HG03039 (cell line): ENCODE results near the gene NHS.

Source experiments
- ATAC-seq: cut with Tn5 transposase; IDR thresholded peaks from one replicate; pipeline ENCODE4 v1.9.1; 2021; ENCODE audit warnings: mild to moderate bottlenecking, moderate library complexity; ENCODE audit not compliant: unreplicated experiment

Gene NHS

GRCh38 chrX:17656035-17656418, 281.0 kb downstream of the NHS start:
- ATAC-seq: no peak

GRCh38 chrX:17656556-17656955, 281.6 kb downstream of the NHS start:
- no peak for ATAC-seq

- ATAC-seq: no peak
Measured at GRCh38 chrX:17662391-17662790, 287.4 kb downstream of the NHS start.

- no peak for ATAC-seq
Measured at GRCh38 chrX:17668929-17669328, 293.9 kb downstream of the NHS start.

GRCh38 chrX:17669458-17669857, 294.5 kb downstream of the NHS start:
- ATAC-seq: no peak

GRCh38 chrX:17669891-17670290, 294.9 kb downstream of the NHS start:
- no peak for ATAC-seq

GRCh38 chrX:17670874-17671273, 295.9 kb downstream of the NHS start:
- no peak for ATAC-seq

- no peak for ATAC-seq
Measured at GRCh38 chrX:17674601-17675000, 299.6 kb downstream of the NHS start.

GRCh38 chrX:17679261-17679660, 304.3 kb downstream of the NHS start:
- ATAC-seq: no peak

GRCh38 chrX:17679820-17680219, 304.8 kb downstream of the NHS start:
- ATAC-seq: no peak

- ATAC-seq: no peak
Measured at GRCh38 chrX:17680732-17681413, 305.9 kb downstream of the NHS start.

- ATAC-seq: no peak
Measured at GRCh38 chrX:17682259-17682658, 307.3 kb downstream of the NHS start.

- ATAC-seq: no peak
Measured at GRCh38 chrX:17685026-17685425, 310.0 kb downstream of the NHS start.

GRCh38 chrX:17687648-17688047, 312.6 kb downstream of the NHS start:
- ATAC-seq: no peak

- no peak for ATAC-seq
Measured at GRCh38 chrX:17689971-17690409, 315.0 kb downstream of the NHS start.

- ATAC-seq: no peak
Measured at GRCh38 chrX:17692709-17693346, 317.8 kb downstream of the NHS start.

- no peak for ATAC-seq
Measured at GRCh38 chrX:17697191-17697590, 322.2 kb downstream of the NHS start.

GRCh38 chrX:17700976-17701375, 326.0 kb downstream of the NHS start:
- no peak for ATAC-seq

- ATAC-seq: no peak
Measured at GRCh38 chrX:17703201-17703600, 328.2 kb downstream of the NHS start.

- no peak for ATAC-seq
Measured at GRCh38 chrX:17705211-17705610, 330.2 kb downstream of the NHS start.

- ATAC-seq: no peak
Measured at GRCh38 chrX:17706676-17707075, 331.7 kb downstream of the NHS start.

- no peak for ATAC-seq
Measured at GRCh38 chrX:17707731-17708130, 332.7 kb downstream of the NHS start.

GRCh38 chrX:17710871-17711301, 335.9 kb downstream of the NHS start:
- no peak for ATAC-seq
